ENCODE measurements around the gene ORM1.
"Not testable (repeated sequence)": the region's sequence is repeated elsewhere in the genome, so short reads cannot be mapped to it uniquely, and the experiment has no call there.

Gene ORM1

DNA sequence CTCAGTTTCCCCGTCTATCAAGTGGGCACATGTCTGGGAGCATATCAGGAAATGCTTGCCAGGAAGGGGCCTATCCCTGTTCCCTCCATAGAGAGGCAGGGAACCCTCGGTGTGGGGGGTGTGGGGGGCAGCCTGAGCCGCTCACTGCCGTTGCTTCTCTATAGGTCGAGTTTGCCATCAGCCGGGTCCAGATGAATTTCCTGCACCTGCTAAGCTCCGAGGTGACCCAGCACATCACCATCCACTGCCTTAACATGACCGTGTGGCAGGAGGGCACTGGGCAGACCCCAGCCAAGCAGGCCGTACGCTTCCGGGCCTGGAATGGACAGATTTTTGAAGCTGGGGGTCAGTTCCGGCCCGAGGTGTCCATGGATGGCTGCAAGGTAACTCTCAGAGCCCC lies 13.8 kb upstream of the ORM1 start:
- DNase-seq = no peak

DNA sequence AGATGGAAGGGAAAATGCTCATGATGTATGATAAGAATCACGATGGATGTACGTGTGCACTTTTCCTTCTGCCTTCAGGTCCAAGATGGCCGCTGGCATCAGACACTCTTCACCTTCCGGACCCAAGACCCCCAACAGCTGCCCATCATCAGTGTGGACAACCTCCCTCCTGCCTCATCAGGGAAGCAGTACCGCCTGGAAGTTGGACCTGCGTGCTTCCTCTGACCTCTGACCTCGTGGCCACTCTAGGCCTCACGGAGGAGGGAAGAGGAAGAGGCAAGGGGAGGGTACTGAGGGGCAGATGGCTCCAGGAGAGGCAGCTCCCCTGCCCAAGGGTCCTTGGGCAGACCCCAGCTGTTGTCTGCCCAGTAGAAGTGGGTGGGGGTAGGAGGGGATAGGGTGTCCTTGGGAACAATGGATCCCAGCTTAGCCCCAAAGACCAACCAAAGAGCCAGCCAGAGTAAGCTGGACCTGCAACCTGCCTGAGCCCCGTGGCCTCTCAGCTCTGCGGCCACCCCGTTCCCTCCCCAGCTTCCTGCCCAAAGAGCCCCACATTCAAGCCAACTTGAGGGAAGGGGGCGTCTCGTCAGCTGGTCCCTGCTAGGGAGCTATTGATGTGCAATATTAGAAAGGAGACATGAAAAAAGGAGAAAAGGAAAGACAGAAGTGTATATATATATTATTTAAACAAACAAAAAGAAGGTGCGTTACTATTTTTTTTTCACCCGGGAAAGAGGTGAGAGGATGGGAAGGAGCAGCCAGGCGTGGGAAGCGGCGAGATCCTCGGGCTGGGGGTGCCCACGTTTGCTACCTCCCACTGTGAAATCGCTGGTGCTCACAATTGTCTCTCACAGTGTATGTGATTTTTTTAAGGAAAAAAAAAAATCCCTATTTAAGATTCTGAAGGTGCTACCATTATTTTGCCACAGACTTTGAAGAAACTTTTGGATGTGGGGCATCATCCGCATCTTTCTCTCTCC lies 12.1 kb upstream of the ORM1 start:
- DNase-seq = no peak

DNA sequence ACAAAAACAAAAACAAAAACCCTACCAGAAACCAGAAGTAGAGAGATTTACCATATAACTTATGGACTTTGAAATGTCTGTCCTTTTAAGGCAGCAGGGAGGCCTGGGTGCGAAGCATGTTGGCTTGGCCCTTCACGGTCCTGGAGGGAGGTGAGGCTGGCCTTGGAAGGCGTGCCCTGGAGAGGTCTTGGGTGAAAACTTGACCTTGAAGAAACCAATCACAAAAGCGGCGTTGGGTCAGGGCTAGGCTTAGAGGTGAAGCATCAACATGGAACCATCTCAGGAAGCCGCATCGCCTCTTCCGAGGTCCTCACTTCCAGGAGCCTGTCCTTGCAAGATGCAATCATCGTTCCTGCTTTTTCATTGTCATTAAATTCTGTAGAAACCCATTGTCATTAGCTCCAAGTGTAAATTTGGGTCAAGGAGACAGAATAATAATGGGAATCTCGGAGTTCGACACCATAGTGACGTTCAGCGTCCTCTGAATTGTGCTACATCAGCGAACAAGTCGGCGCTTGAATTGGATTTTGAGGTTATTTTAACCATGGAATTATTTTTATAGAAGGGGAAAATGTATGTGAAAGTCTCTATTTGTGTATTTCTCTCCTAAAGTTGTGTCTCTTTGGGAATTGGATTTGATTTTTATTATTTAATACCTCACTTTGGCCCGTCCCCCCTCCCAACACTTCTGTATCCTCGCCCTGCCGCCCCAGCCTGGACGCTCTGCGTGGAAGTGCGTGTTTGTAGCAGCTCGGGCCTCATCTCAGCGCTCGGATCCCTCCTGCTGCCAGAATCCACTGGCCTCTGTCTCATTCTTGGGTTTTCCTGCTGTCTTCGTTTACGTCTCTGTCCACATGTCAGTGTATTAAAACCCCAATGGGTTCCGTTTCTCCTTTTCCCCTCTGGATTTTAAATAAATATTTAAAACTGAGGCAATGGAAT lies 11.1 kb upstream of the ORM1 start:
- DNase-seq = no peak

- no peak for DNase-seq
Observed at GRCh38 chr9:114312513-114312875, 10.4 kb upstream of the ORM1 start.

DNA sequence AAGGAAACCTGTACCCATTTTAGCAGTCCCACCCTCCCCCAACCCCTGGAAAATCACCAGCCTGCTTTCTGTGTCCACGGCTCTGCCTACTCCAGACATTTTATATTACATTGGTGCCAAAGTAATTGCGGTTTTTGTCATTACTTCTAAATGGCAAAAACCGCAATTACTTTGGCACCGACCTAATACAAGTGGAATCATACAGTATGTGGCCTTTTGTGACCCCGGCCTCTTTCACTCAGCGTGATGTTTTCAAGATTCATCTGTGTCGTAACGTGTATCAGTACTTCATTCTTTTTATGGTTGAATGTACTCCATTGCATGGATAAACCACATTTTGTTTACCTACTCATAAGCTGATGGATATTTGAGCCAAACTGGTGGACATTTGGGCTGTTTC lies 9.7 kb upstream of the ORM1 start:
- DNase-seq = no peak

GRCh38 chr9:114314256-114314867 lies 8.5 kb upstream of the ORM1 start:
- DNase-seq = no peak

DNA sequence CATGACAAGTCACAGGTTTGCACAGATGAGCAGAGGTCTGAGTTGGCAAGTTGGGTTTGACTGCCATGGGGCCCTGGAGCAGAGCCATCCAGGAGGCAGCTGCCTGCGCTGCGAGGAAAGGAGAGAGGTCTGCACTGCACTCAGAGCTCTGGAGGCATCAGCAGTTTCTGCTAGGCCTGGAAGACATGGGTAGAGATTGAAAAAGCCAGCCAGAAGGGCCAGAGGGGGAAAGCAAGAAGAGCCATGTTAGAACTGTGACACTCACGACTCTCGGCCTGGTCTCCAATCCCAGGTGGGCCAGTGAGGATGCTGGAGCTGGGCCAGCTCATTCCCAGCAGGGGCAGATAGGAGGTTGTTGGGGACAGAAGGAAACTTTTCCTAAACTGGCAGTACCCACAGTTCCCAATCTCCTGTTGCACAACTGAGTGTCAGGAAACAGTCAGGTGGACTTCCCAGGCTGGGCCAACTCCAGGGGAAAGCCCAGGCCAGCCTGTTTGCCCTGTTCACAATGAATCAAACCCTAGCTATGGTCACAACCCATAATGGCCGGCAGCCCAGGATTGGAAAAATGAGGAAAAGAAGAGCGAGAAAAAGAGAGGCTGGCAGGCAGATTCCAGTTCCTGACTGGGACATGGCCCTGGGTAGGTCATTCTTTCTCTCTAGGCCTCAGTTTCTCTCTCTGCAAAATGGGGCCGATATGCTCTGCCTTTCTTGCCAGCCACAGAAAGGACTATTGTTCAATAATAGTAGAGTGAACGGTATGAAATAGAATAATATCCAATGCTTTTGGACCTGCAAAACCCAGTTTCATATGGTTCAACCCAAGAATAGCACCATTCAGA lies 7.8 kb upstream of the ORM1 start:
- no peak for DNase-seq

GRCh38 chr9:114315723-114316363 lies 7.1 kb upstream of the ORM1 start:
- no peak for DNase-seq

- DNase-seq = no peak
Observed at GRCh38 chr9:114316605-114317230, 6.2 kb upstream of the ORM1 start.

DNA sequence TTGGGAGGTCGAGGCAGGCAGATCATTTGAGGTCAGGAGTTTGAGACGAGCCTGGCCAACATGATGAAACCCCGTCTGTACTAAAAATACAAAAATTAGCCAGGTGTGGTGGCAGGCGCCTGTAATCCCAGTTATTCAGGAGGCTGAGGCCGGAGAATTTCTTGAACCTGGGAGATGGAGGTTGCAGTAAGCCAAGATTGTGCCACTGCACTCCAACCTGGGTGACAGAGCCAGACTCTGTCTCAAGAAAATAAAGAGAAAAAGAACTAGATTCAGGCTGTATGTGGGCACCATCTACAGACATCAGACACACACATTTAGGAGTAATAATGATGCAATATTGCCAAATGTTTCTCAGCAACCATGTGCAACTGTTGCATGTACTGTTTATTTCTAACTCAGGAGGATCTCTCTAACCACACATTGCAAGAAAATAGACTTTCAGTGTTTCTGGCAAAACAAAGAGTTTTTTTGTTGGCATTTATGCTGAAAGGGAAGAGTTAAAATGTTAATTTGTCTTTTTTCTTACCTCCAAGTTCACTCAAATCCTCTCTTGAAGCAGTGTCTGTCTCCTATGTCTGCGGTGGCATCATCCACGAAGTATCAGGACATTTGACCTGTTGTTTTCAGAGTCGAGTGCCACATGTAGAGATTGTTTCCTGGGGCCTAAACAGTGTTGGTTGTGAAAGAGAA lies 5.1 kb upstream of the ORM1 start:
- DNase-seq = peak; percentile 34

GRCh38 chr9:114318416-114318815 lies 4.5 kb upstream of the ORM1 start:
- DNase-seq = no peak

GRCh38 chr9:114319147-114319546 lies 3.8 kb upstream of the ORM1 start:
- no peak for DNase-seq

- DNase-seq = peak; percentile 26
Observed at GRCh38 chr9:114320710-114321109, 2.2 kb upstream of the ORM1 start.

DNA sequence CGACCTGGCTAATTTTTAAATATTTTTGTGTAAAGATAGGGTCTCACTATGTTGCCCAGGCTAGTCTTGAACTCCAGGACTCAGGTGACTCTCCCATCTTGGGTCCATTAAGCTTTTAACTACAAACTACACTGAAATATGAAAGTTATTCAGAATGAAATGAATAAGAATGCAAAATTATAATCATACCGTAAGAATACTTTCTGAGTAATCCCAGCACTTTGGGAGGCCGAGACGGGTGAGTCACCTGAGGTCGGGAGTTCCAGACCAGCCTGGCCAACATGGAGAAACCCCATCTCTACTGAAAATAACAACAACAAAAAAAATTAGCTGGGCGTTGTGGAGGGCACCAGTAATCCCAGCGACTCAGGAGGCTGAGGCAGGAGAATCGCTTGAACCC lies 1.1 kb upstream of the ORM1 start:
- DNase-seq = peak; percentile 65

DNA sequence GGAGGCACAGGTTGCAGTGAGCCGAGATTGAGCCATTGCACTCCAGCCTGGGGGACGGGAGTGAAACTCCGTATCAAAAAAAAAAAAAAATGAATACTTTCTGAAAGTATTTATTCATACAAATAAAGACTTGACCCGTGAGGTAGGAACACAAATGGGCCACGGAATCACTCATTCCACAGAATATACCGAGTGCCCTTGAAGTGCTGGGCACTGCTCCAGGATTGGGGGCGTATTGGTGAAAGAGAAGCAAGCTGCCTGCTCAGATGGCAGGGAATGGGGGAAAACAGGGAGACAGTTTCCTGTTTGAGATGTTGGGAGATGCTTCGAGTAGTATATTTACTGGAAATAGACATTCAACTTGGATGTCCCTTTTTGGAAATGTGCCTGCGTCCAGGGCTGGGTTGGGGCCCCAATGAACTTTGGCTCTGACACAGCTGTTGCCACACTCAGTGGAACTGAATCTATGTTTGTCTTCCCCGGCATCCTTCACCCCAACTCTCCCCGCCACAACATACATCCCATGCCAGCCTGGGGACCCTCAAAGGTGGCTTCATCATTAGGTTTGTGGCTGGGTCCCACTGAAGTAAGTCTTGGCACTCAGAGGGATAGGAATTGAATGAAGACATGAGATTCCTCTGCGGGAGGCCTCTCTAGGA lies 609 bp upstream of the ORM1 start:
- DNase-seq = not testable (repeated sequence)

- not testable (repeated sequence) for DNase-seq
Observed at GRCh38 chr9:114323849-114324248, 951 bp downstream of the ORM1 start.

DNA sequence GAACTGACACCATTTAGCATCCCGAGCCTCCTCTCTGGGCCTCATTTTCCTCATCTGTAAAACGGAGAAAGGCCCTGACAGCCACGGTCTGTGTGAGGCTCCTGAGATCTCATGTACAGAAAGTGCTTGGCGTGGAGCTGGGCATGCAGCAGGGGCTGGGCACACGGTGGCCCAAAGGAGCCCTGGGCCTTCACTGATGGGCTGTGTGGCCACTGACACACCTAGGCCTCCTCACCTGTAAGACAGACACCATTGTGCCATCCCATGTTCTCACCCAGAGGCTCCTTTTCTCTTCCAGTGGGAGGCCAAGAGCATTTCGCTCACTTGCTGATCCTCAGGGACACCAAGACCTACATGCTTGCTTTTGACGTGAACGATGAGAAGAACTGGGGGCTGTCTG lies 1.6 kb downstream of the ORM1 start:
- no peak for DNase-seq

DNA sequence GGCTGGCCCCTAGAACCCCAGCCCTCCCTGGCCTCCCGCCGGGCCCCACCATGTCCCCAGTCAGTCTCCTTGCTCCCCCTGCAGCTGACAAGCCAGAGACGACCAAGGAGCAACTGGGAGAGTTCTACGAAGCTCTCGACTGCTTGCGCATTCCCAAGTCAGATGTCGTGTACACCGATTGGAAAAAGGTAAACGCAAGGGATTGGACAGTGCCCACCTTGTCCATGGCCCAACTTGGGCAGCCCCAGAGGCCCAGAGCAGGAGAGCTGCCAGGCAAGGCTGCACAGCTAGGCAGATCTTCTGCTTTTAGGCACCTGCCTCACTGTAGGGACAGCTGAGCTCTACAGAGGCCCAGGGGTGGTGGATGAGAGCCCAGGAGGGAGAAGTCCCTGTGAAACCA lies 2.1 kb downstream of the ORM1 start:
- DNase-seq = not testable (repeated sequence)

GRCh38 chr9:114325684-114326254 lies 2.9 kb downstream of the ORM1 start:
- not testable (repeated sequence) for DNase-seq

DNA sequence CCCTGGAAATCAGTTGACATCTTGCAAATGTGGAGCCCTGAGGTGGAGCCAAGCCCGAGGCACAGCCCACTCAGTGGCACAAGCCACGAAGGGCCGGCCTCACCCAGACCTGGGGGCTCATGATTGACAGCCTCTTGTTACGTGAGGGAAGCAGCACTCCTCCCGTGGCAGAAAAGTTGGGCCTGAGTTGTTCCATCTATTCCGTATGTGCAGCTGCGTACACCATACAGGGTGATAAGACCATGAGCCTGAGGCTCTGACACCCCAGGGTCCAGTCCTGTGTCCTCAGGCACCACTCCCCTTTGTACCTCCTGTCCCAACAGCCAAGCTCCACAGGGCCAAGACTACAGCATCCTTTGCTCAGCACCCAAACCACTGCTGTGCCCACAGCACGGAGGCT lies 4.9 kb downstream of the ORM1 start:
- DNase-seq = no peak

Data from activated CD4-positive, alpha-beta T cell treated with anti-CD3 and anti-CD28 coated beads, Interleukin-10, Interleukin-2, amounts not matched to agents 100 ng/mL and 50 ng/mL, durations not matched to agents 16 hours and 8 hours (primary cell).